ENCODE measurements around the gene DDX24.
A peak's percentile ranks its signal among the peaks of the same experiment; 100 is the strongest.

DDX24 gene

GRCh38 chr14:94046696-94047250 lies 34.2 kb downstream of the DDX24 start:
- DNase-seq: no peak

GRCh38 chr14:94045563-94046345 lies 35.2 kb downstream of the DDX24 start:
- DNase-seq: no peak

GRCh38 chr14:94045101-94045500 lies 35.9 kb downstream of the DDX24 start:
- no peak for DNase-seq

GRCh38 chr14:94044476-94045091 lies 36.4 kb downstream of the DDX24 start:
- DNase-seq: no peak

GRCh38 chr14:94043756-94044475 lies 37.1 kb downstream of the DDX24 start:
- no peak for DNase-seq

GRCh38 chr14:94043111-94043755 lies 37.8 kb downstream of the DDX24 start:
- no peak for DNase-seq

- no peak for DNase-seq
Observed at GRCh38 chr14:94042433-94043091, 38.4 kb downstream of the DDX24 start.

GRCh38 chr14:94041551-94042346 lies 39.3 kb downstream of the DDX24 start:
- no peak for DNase-seq

- DNase-seq: no peak
Observed at GRCh38 chr14:94040796-94041195, 40.2 kb downstream of the DDX24 start.

- no peak for DNase-seq
Observed at GRCh38 chr14:94040247-94040646, 40.8 kb downstream of the DDX24 start.

GRCh38 chr14:94038921-94039629 lies 41.9 kb downstream of the DDX24 start:
- no peak for DNase-seq

GRCh38 chr14:94038510-94038909 lies 42.5 kb downstream of the DDX24 start:
- no peak for DNase-seq

- DNase-seq: no peak
Observed at GRCh38 chr14:94037954-94038353, 43.0 kb downstream of the DDX24 start.

GRCh38 chr14:94036313-94037167 lies 44.5 kb downstream of the DDX24 start:
- peak; percentile 82 to 87 for DNase-seq

- DNase-seq: no peak
Observed at GRCh38 chr14:94034886-94035285, 46.1 kb downstream of the DDX24 start.

- DNase-seq: no peak
Observed at GRCh38 chr14:94031883-94032279, 49.1 kb downstream of the DDX24 start.

- no peak for DNase-seq
Observed at GRCh38 chr14:94031161-94031882, 49.7 kb downstream of the DDX24 start.

GRCh38 chr14:94030571-94030970 lies 50.4 kb downstream of the DDX24 start:
- no peak for DNase-seq

- no peak for DNase-seq
Observed at GRCh38 chr14:94029671-94030203, 51.3 kb downstream of the DDX24 start.

All from activated CD4-positive, alpha-beta T cell treated with anti-CD3 and anti-CD28 coated beads, Interleukin-2, amount 50 U/mL, for 48 hours (primary cell).